ENCODE data around the gene COMMD10.
A peak's percentile ranks its signal among the peaks of the same experiment; 100 is the strongest.

The COMMD10 gene

GRCh38 chr5:116303340-116303739, 218.5 kb downstream of the COMMD10 start:
- H3K27ac Mint-ChIP-seq, result no peak overlapping the region
- H3K4me3 Mint-ChIP-seq, result no peak overlapping the region
- H3K4me1 Mint-ChIP-seq, result no peaks in the 10 kb centered on the region
- no peak for DNase-seq
- CTCF ChIA-PET, result no interaction called here
- H3K27me3 Mint-ChIP-seq, result no peaks in the 10 kb centered on the region
- peaks cover 14% of the 10 kb centered on the region for H3K9me3 Mint-ChIP-seq
- H3K36me3 Mint-ChIP-seq, result peaks cover 48% of the 10 kb centered on the region

- CTCF ChIA-PET, result no interaction called here
- peaks cover 14% of the 10 kb centered on the region for H3K9me3 Mint-ChIP-seq
Measured at GRCh38 chr5:116303810-116304209, 219.0 kb downstream of the COMMD10 start.

GRCh38 chr5:116305899-116306298, 221.1 kb downstream of the COMMD10 start:
- Mint-ChIP-seq H3K4me3 (no peak overlapping the region), H3K9me3 (peaks cover 20% of the 10 kb centered on the region), H3K27me3 (no peaks in the 10 kb centered on the region), H3K4me1 (no peaks in the 10 kb centered on the region), H3K27ac (no peak overlapping the region), H3K36me3 (peaks cover 47% of the 10 kb centered on the region)
- no peak for DNase-seq
- CTCF ChIA-PET, result no interaction called here

More at GRCh38 chr5:116303810-116304209, 219.0 kb downstream of the COMMD10 start:
- Mint-ChIP-seq H3K27me3 (no peaks in the 10 kb centered on the region), H3K36me3 (peaks cover 48% of the 10 kb centered on the region), H3K27ac (no peak overlapping the region), H3K4me3 (no peak overlapping the region), H3K4me1 (no peaks in the 10 kb centered on the region)
- no peak for DNase-seq

- H3K4me1 Mint-ChIP-seq, result no peaks in the 10 kb centered on the region
- H3K27me3 Mint-ChIP-seq, result no peaks in the 10 kb centered on the region
- peaks cover 47% of the 10 kb centered on the region for H3K36me3 Mint-ChIP-seq
- no peak overlapping the region for H3K27ac Mint-ChIP-seq
- no peak overlapping the region for H3K4me3 Mint-ChIP-seq
- H3K9me3 Mint-ChIP-seq, result peaks cover 20% of the 10 kb centered on the region
- CTCF ChIA-PET, result no interaction called here
- DNase-seq, result no peak
Measured at GRCh38 chr5:116306846-116307245, 222.0 kb downstream of the COMMD10 start.

- CTCF ChIA-PET, result no interaction called here
- peaks cover 49% of the 10 kb centered on the region for H3K36me3 Mint-ChIP-seq
- no peaks in the 10 kb centered on the region for H3K27me3 Mint-ChIP-seq
- no peak overlapping the region for H3K4me3 Mint-ChIP-seq
- H3K27ac Mint-ChIP-seq, result no peak overlapping the region
- peaks cover 6% of the 10 kb centered on the region for H3K4me1 Mint-ChIP-seq
- peaks cover 20% of the 10 kb centered on the region for H3K9me3 Mint-ChIP-seq
- no peak for DNase-seq
Measured at GRCh38 chr5:116308391-116308790, 223.6 kb downstream of the COMMD10 start.

- Mint-ChIP-seq H3K27ac (peak overlapping the region; percentile 83), H3K4me3 (peak overlapping the region; percentile 26), H3K27me3 (no peaks in the 10 kb centered on the region), H3K36me3 (peaks cover 21% of the 10 kb centered on the region), H3K4me1 (peaks cover 13% of the 10 kb centered on the region), H3K9me3 (peaks cover 9% of the 10 kb centered on the region)
- no peak for DNase-seq
- CTCF ChIA-PET, result interaction anchor here (0.7 kb wide), 1 partner anchor 9 kb away, joined by 3 read pairs; no protein-coding TSS in a partner anchor
Measured at GRCh38 chr5:116313366-116313765, 228.5 kb downstream of the COMMD10 start.

- CTCF ChIA-PET, result no interaction called here
- H3K4me3 Mint-ChIP-seq, result no peak overlapping the region
- H3K27ac Mint-ChIP-seq, result no peak overlapping the region
- H3K36me3 Mint-ChIP-seq, result peaks cover 21% of the 10 kb centered on the region
- no peak for DNase-seq
- H3K27me3 Mint-ChIP-seq, result no peaks in the 10 kb centered on the region
- H3K9me3 Mint-ChIP-seq, result peaks cover 6% of the 10 kb centered on the region
- peaks cover 13% of the 10 kb centered on the region for H3K4me1 Mint-ChIP-seq
Measured at GRCh38 chr5:116315531-116315930, 230.7 kb downstream of the COMMD10 start.

GRCh38 chr5:116318091-116318854, 233.4 kb downstream of the COMMD10 start:
- no peak for DNase-seq
- peaks cover 8% of the 10 kb centered on the region for H3K4me1 Mint-ChIP-seq
- CTCF ChIA-PET, result no interaction called here
- no peak overlapping the region for H3K27ac Mint-ChIP-seq
- peaks cover 6% of the 10 kb centered on the region for H3K9me3 Mint-ChIP-seq
- no peaks in the 10 kb centered on the region for H3K27me3 Mint-ChIP-seq
- H3K36me3 Mint-ChIP-seq, result peaks cover 17% of the 10 kb centered on the region
- H3K4me3 Mint-ChIP-seq, result no peak overlapping the region

- Mint-ChIP-seq H3K4me3 (no peak overlapping the region), H3K9me3 (peaks cover 6% of the 10 kb centered on the region), H3K36me3 (peaks cover 14% of the 10 kb centered on the region), H3K4me1 (peaks cover 2% of the 10 kb centered on the region), H3K27ac (no peak overlapping the region), H3K27me3 (no peaks in the 10 kb centered on the region)
- no peak for DNase-seq
- CTCF ChIA-PET, result no interaction called here
Measured at GRCh38 chr5:116320486-116320885, 235.7 kb downstream of the COMMD10 start.

- DNase-seq, result no peak
- no peaks in the 10 kb centered on the region for H3K4me1 Mint-ChIP-seq
- H3K27me3 Mint-ChIP-seq, result no peaks in the 10 kb centered on the region
- H3K4me3 Mint-ChIP-seq, result no peak overlapping the region
- H3K36me3 Mint-ChIP-seq, result peaks cover 15% of the 10 kb centered on the region
- H3K9me3 Mint-ChIP-seq, result peaks cover 24% of the 10 kb centered on the region
- CTCF ChIA-PET, result no interaction called here
- no peak overlapping the region for H3K27ac Mint-ChIP-seq
Measured at GRCh38 chr5:116329503-116329902, 244.7 kb downstream of the COMMD10 start.

GRCh38 chr5:116340799-116341198, 256.0 kb downstream of the COMMD10 start:
- no peak overlapping the region for H3K4me3 Mint-ChIP-seq
- CTCF ChIA-PET, result no interaction called here
- no peak overlapping the region for H3K27ac Mint-ChIP-seq
- H3K4me1 Mint-ChIP-seq, result no peaks in the 10 kb centered on the region
- peaks cover 14% of the 10 kb centered on the region for H3K9me3 Mint-ChIP-seq
- DNase-seq, result no peak
- H3K27me3 Mint-ChIP-seq, result no peaks in the 10 kb centered on the region
- no peaks in the 10 kb centered on the region for H3K36me3 Mint-ChIP-seq
